Stimulated activated CD8-positive, alpha-beta memory T cell treated with anti-CD3 and anti-CD28 coated beads, Interleukin-2, amount 100 ng/mL, for 48 hours (primary cell): ENCODE results near the gene CNTNAP3B.
"Not testable (repeated sequence)": the region's sequence is repeated elsewhere in the genome, so short reads cannot be mapped to it uniquely, and the experiment has no call there.

Experiments
- DNase-seq, 2 donors: peaks; one replicate each; pipeline ENCODE4 v3.0.0-alpha.2; 2020; ENCODE audit warnings: low read depth in 2 of 2

CNTNAP3B gene

GRCh38 chr9:41977965-41978600 lies 151.1 kb downstream of the CNTNAP3B start:
- DNase-seq = not testable (repeated sequence)

GRCh38 chr9:41974906-41975305 lies 154.3 kb downstream of the CNTNAP3B start:
- DNase-seq = not testable (repeated sequence)

GRCh38 chr9:41953007-41953406 lies 176.2 kb downstream of the CNTNAP3B start:
- not testable (repeated sequence) for DNase-seq

GRCh38 chr9:41941738-41942137 lies 187.5 kb downstream of the CNTNAP3B start:
- DNase-seq = not testable (repeated sequence)

GRCh38 chr9:41938143-41938542 lies 191.1 kb downstream of the CNTNAP3B start:
- DNase-seq = not testable (repeated sequence)

GRCh38 chr9:41935727-41936126 lies 193.5 kb downstream of the CNTNAP3B start:
- not testable (repeated sequence) for DNase-seq

GRCh38 chr9:41929172-41929571 lies 200.1 kb downstream of the CNTNAP3B start:
- not testable (repeated sequence) for DNase-seq

GRCh38 chr9:41917374-41917773 lies 211.9 kb downstream of the CNTNAP3B start:
- DNase-seq = not testable (repeated sequence)

- not testable (repeated sequence) for DNase-seq
Observed at GRCh38 chr9:41905488-41905887, 223.7 kb downstream of the CNTNAP3B start.

GRCh38 chr9:41902762-41903161 lies 226.5 kb downstream of the CNTNAP3B start:
- DNase-seq = not testable (repeated sequence)

- not testable (repeated sequence) for DNase-seq
Observed at GRCh38 chr9:41898720-41899343, 230.4 kb downstream of the CNTNAP3B start.

GRCh38 chr9:41874557-41874956 lies 254.7 kb downstream of the CNTNAP3B start:
- DNase-seq = not testable (repeated sequence)

- DNase-seq = not testable (repeated sequence)
Observed at GRCh38 chr9:41855422-41855821, 273.8 kb downstream of the CNTNAP3B start.

- DNase-seq = not testable (repeated sequence)
Observed at GRCh38 chr9:41851848-41852740, 277.1 kb downstream of the CNTNAP3B start.

- DNase-seq = not testable (repeated sequence)
Observed at GRCh38 chr9:41847829-41848228, 281.4 kb downstream of the CNTNAP3B start.
